Measurements from ENCODE around the gene KRTAP19-7. TPM values are rescaled to one million over a fixed set of nuclear protein-coding genes. Genes with fewer than 3 reads are reported as not detected.

KRTAP19-7 gene
- total and polyA plus RNA-seq, 2 donors (not counting 3 experiments of a cell fraction or from before 2014, with no cell fraction given), result not detected

DNA sequence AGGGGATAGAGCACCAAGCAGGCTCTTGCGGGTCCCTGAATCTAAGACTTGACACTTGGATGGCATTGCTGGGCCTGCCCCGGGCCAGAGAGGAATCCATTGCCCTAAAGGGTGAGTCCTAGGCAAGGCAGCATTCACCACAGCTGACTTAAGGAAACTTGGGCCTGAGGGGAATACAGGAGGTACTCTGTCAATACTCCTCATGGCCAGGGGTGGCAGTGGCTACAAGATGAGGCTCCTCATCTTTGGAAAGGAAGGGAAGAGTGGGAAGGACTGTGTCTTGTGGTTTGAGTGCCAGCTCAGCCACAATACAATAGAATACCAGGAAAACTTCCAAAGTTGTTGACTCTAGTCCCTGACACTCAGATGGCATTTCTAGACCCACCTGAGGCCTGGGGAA lies 44.9 kb upstream of the KRTAP19-7 start:
- no peak overlapping the region for H3K4me2 ChIP-seq (ENCODE audit: insufficient read depth, low read length)
- ChIA-PET CTCF (no interaction called here), POLR2A (no interaction called here)
- no peak overlapping the region for H2AFZ ChIP-seq (ENCODE audit: low read depth, low read length)
- BruUV-seq (replicated peaks), result no TSS peak
- H3K9me1 ChIP-seq (replicated peaks; ENCODE audit: control insufficient read depth, extremely low read depth, insufficient read depth, low read length), result no peaks in the 10 kb centered on the region
- no peaks in the 10 kb centered on the region for H3K36me3 ChIP-seq (ENCODE audit: control insufficient read depth in 2 of 2, extremely low read depth in 1 of 2, insufficient read depth in 2 of 2, low read length in 2 of 2)
- H3K27ac ChIP-seq (ENCODE audit: insufficient read depth, low read depth, low read length), result no peak overlapping the region
- no peaks in the 10 kb centered on the region for H3K4me1 ChIP-seq (ENCODE audit: control insufficient read depth, extremely low read depth, insufficient read depth, low read length)
- intact Hi-C loops (cut with micrococcal nuclease), result no loop called here
- H4K20me1 ChIP-seq (replicated peaks; ENCODE audit: control insufficient read depth, extremely low read depth, insufficient read depth, low read length), result no peaks in the 10 kb centered on the region
- dilution Hi-C loops (cut with MboI; ENCODE audit: extremely low pct_ligation_motif_present, low sequenced_read_pairs), result no loop called here
- no peak overlapping the region for H3K4me3 ChIP-seq (replicated peaks in 1 of 3; ENCODE audit: insufficient read depth in 1 of 3, low read depth in 1 of 3, low read length in 3 of 3)
- FAIRE-seq, result no peak
- DNase-seq (ENCODE audit: low read depth, low spot score), result no peak
- peaks cover 2% of the 10 kb centered on the region for H3K9me3 ChIP-seq (replicated peaks; ENCODE audit: control insufficient read depth, insufficient read depth, low read length)
- TF ChIP-seq POLR2AphosphoS5 (IDR thresholded peaks at IDR 0.05; ENCODE audit: insufficient read depth, low read depth, low read length) (no peak), JUN (IDR thresholded peaks at IDR 0.05; ENCODE audit: borderline replicate concordance, insufficient read depth, insufficient read length, low read depth) (no peak), CTCF (IDR thresholded peaks at IDR 0.05; ENCODE audit: extremely low read depth in 1 of 2, insufficient read depth in 1 of 2, low read depth in 1 of 2, low read length in 2 of 2) (no peak), EZH2 (IDR thresholded peaks at IDR 0.05; ENCODE audit: borderline replicate concordance, low read depth, low read length, severe bottlenecking) (no peak), FOS (IDR thresholded peaks at IDR 0.05; ENCODE audit: borderline replicate concordance, insufficient read depth, low read length) (no peak), GATA2 (IDR thresholded peaks at IDR 0.05; ENCODE audit: insufficient read depth, insufficient read length, low read depth, low read length) (no peak), POLR2A (IDR thresholded peaks at IDR 0.05; ENCODE audit: low read depth, low read length) (no peak), MAX (IDR thresholded peaks at IDR 0.05; ENCODE audit: insufficient read depth, insufficient read length) (no peak), MYC (IDR thresholded peaks at IDR 0.05; ENCODE audit: low read depth, low read length) (no peak)
- H3K9ac ChIP-seq (replicated peaks; ENCODE audit: extremely low read depth, insufficient read depth, low read length), result no peak overlapping the region
- H3K79me2 ChIP-seq (ENCODE audit: control insufficient read depth, insufficient read depth, low read length), result no peaks in the 10 kb centered on the region
- H3K27me3 ChIP-seq (ENCODE audit: control insufficient read depth in 2 of 2, insufficient read depth in 2 of 2, low read length in 2 of 2), result no peaks in the 10 kb centered on the region
